Hematopoietic multipotent progenitor cell treated with erythropoietin and hydrocortisone succinate and interleukin-3 and kit ligand, for 15 days (in vitro differentiated cells): ENCODE results near the gene DIPK2A.

Source experiments
- DNase-seq: peaks from one replicate; pipeline ENCODE4 v3.0.0-alpha.2; 2015; ENCODE audit warnings: low spot score

DIPK2A gene, protein sequence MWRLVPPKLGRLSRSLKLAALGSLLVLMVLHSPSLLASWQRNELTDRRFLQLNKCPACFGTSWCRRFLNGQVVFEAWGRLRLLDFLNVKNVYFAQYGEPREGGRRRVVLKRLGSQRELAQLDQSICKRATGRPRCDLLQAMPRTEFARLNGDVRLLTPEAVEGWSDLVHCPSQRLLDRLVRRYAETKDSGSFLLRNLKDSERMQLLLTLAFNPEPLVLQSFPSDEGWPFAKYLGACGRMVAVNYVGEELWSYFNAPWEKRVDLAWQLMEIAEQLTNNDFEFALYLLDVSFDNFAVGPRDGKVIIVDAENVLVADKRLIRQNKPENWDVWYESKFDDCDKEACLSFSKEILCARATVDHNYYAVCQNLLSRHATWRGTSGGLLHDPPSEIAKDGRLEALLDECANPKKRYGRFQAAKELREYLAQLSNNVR

DNA sequence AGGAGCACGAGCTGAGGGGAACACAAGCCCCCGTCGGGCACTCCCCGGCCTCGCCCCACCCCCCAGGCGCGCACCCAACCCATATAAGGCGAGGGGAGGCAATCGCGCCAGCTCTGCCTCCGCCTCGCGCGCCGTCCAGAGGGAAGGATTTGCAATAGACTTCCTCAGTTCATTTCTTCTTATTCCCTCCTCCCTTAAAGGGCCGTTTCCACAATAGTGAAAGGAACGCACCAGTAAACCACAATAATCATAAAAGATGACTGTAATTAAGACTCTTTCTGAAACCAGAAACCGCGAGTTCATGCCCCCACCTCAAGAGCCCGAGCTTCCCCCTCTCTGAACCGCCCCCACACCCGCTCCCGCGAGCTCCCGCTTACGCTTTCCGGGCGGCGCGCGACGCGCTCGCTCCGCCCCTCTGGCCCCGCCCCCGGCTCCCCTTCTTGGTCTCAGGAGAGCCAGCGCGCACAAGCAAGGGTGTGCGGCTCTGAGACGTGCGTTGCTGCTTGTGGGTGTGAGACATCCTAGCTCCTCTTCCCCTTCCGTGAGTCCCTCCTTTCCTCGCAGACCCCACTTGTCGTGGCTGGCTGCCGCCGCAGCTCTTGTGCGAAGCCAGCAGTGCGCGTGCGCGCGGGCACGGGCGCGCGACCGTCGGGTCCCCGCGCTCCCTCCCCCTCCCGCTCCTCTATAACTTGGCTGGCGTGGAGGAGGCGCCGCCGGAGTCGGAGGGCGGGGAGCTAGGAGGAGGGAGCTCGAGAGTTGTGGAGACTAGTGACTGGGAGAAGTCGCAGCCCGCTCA lies at the start of gene DIPK2A:
TSS of gene DIPK2A (plus strand) at position 465 of the 796 bp plus-strand sequence. CDS start 510 bp downstream, outside the sequence.
- peak; percentile 94 for DNase-seq

DNA sequence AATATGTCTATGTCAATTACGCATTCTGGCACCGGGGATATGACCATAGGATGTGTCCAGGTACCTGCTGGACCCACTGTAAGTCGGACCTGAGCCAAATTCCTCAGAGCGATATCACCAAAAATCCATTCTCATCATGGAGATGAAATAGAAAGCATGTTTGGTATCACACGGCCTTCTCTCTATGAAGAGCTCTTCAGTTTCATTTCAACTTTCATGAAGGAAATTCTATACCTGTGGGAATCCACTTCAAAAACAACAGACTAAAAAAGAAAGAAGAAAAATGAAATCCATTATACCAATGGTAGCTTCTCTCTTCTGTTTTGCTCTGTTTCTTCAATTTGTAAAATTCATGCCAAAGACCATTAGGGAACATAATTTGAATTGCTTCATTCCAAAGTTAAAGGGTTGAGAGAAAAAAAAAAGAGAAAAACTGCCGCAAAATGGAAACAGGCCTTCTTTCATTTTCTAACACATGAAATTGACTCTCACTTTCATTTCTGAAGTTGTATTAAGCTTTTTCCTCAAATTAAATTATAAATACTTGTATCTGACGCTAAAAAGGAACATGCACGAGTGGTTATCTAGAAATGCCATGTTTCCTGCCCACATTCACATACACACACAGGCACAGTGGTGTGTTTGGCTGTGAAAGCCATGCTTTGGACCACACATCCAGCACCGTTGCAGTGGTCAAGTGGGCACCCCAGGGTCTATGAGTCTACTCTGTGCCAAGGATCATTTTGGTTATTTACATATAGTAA lies 46.9 kb upstream of the DIPK2A start:
- DNase-seq = no peak

DNA sequence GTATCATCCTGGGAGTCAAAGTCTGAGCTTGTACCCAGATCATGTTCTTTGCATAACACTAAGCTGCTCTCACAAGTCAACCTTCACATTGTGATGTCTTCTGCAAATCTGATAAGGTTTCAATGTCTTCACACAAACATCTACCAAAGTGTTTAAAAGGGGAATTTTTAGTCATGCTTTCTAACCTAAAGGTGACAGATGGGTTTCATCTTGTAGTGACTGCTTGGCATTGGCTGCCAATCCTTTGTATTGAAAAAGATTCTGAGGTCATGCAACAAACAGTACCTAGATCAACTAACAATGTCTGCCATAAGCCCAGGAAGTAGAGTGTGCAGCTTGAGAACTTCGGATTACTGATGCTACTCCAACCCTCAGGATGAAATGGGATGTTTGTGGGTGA lies 43.6 kb upstream of the DIPK2A start:
- no peak for DNase-seq

DNA sequence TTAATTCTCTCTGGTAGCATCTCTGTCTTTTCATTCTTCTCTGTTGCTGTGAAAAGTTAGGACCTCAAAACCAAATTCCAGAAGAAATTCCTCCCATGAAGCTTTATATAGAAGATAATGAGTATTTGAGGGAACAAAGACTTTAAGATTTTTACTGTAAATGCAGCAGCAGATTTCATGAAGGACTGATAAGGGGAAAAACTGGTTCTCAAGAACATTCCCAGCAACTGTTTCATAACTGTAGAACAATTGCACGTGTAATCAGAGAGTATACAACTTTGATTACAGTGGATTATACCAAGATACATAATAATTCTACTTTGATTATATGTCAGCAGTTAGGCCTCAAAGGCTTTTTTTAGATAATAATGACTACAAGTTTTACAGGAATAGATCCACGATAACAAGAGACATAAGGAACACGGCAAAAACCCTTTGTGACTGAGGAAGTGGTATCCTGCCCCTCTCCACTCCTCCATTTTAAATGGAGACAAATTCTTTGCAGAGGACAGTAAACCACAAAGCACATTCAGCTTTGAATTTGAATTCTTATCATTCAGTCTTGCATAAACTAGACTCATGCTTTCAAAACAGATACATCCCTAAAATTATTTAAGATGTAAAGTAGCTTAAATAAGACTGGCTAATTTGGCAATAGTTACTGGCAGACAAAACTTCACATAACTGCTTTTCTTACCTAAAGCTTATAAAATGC lies 42.9 kb upstream of the DIPK2A start:
- DNase-seq = no peak

DNA sequence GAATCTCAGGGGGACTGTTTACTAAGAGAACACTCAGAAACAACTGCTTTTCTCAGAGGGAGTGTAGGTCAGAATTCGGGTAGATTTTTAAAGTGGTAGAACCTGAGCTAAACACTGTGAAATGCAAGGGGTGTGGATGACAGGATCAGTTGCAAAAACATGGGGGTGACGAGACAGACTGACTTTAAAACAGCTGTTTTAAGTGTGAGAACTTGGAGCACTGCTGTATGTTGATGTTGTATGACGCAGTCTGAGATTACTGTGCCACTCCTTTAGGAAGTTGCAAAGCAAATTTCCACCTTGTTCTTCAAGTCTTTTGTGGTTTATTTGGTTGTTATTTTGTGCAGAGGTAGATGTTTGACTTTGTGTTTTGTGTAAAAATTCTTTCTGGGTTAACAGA lies 36.8 kb upstream of the DIPK2A start:
- no peak for DNase-seq

DNA sequence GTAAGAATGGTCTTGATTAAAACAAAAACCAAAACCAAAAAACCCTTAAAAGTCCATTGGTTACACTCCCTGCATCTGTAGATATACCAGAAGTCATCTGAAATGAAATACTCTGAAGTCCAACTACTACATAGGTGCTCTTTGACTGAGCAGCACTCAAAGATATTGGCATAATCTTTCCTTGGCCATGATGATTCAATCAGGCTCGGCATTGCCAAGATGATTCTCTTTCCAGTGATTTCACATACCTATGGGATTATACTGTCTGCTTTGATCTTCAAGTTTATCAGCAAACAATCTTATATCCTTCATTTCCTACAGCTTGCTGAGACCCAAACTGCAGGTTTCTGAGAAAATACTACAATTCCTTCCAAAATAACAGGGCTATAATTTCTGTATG lies 35.9 kb upstream of the DIPK2A start:
- DNase-seq = no peak

DNA sequence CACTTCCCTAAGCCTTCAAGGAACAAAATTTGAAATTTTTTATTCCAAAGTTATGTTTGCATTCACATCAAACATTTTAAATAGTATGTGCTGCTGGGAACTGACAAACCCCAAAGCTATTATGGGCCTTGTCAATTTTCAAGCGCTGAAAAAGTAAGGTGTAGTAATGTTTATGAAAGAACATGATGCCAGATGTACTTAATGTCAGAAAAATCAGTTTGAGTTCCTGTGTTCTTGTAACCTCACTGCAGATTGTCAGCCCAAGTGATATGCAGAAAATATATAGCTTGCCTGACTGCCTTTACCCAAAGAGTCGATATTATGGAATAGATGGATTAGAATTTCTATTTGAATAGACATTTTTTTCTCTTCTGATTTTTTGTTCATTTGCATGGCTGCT lies 20.8 kb upstream of the DIPK2A start:
- no peak for DNase-seq

DNA sequence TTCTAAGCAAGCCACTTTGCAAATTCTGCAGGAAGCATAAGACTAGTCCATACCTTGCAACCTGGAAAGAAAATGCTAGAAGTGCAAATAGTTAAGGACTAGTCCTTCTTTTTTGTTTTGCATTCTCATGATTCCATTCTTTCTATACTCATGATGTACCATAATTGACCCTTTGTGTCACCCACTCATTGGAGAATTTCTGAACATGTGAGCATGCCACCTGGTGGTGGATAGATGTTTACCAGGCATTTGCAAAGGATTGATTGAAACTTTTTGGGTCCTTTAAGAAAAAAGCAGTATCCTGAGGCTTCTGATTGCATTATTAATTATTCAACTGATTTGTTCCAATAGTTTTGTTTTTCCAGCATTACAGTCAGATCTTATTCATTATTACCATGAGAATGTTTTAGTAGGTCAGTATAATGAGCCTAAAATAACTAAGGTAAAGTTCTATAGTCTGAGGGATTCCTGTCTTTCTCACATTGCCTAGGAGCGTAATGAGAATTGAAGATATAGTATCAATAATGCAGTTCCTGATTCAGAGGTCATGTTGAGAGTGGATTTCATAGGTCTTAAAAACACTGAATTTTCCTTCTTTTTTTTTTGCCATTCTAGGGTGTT lies 20.2 kb upstream of the DIPK2A start:
- DNase-seq = peak; percentile 39

DNA sequence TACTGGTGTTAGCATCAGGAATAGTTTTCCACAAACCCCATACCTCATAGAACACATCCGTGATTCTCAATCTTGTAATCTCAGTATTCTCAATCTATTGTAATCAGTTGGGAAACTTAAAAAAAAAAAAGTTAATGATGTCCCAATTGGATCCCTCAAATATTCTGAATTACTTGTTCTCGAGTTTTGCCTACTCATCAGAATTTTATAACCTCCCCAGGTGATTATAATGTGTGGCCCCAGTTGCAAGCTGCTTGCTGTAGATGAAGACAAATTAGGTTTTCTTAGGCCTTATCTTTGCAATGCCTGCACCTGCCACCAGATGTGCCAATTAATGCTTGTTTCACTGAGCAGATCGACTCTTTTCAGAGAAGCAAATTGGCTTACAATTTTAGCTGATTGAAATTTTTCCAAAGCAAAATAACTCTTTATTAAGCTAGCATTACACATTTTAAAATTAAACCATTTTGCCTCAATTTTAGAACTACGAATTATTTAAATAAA lies 19.0 kb upstream of the DIPK2A start:
- no peak for DNase-seq

DNA sequence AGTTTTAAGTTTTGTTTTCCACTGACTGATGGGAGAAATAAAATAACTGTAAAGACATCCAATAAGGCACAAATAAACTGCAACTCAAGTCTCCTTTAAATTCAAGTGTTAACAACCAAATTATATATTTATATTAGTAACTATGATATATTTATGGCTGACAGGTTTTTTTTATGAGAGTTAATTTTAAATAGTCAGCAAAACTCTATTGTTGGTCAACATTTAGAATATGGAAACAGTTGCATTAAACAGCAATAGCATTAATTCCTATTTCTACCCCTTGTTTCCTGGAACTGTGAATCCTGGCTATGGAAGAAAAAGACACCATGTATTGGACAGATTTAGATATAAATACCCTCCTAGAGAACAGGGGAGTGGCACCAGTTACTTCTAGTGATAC lies 16.5 kb upstream of the DIPK2A start:
- no peak for DNase-seq

DNA sequence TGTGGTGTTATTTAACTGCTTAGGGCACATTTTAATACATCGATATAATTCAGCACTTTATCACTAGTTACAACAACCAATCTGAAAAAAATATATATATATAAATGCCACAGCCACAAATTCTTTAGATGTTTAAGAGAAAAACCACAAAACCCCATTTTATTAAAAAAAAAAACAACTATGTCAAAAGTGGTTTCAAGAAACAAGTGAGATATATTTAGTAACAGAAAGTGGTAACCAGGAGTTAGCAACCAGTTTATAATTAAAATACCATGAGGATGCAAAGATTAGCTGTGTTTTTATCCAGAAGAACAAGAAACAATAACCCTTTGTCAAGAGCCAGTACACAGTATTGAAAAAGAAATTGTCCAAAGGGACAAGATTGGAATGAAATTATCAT lies 14.8 kb upstream of the DIPK2A start:
- no peak for DNase-seq

DNA sequence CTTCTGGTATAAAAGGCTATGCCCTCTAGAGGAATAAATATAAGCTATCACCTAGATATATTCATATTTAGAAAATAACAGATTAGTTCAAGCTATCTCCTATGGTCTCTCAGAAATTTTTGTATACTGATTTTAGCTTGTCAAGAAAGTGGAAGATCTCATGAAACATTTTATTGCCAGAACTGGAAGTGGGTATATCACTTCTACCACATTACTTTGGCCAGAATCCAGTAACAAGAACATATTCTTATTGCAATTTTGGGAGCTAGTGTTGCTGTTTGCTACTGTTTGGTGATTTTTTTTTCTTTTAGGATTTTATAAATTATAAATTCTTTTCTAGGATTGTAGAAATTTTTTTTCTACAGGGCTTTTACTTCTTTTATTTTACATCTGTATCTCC lies 14.2 kb upstream of the DIPK2A start:
- DNase-seq = no peak

DNA sequence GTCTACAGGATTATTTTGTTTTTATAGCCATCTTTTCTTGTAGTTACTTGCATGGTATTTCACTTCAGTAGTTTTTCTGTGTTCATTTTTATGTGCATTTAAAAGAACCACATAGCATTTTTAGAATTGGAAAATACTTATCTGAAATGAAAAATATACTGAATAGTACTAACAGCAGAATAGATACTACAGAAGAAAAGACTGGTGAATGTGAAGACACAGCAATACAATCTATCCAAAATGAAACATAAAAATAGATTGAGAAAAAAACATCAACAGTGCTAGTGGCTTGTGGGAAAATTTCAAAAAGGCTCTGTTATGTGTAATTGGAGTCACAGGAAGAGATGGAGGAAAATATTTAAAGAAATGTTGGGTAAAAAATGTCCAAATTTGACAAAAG lies 12.7 kb upstream of the DIPK2A start:
- no peak for DNase-seq

DNA sequence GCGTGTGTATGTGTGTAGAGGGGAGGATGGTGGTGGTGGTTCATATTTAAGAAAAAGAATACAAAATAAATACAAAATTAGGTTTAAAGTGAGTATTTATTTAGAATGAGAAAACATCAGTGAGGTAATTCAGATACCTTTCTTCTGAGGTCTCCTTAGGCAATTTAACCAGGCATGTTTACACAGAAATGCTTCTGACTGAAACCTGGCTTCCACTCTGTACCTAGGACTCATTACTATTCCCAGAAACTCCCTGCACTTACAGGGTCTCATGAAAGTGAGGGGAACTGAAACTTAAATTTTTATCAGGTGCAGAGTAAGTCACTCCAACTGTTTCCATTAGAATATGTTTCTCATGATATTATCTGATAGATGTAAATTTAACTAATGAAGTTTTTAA lies 10.3 kb upstream of the DIPK2A start:
- DNase-seq = no peak

DNA sequence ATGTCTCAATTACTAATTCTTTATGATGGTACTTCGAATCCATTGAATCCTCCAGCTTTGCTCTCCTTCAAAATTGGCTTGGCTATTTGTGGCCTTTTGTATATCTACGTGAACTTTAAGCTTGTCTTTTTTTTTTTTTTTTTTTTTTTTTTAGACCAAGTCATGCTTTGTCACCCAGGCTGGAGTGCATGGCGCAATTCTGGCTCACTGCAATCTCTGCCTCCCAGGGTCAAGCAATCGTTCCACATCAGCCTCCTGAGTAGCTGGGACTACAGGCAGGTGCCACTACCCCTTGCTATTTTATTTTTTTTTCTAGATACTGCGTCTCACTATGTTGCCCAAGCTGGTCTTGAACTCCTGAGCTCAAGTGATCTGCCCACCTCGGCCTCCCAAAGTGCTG lies 7.7 kb upstream of the DIPK2A start:
- no peak for DNase-seq

DNA sequence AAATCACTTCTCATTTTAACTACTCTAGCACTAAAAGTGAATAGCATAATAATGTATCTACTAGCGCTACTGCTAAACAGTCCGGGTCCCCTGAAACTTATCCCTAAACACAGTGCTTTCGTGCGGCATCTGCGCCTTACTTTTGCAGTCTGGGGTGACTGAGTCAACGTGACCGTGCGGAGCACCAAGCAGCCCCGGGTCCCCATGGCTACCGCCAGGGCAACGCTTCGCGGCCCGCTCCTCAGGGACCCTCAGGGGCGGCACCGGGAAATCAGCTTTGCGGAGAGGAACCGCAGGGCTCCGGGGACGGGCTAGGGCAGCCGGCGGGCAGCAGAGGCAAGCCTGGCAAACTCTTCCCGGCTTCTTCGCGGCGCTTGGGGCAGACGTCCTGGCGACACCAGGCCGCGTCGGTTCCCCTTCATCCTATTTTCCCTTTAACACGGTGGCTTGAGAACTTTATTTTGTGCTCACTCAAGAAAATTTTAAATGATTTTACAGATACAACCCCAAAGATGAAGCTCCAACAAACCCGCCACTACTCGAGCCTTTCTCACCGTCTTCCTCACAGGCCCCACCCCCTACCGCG lies 757 bp upstream of the DIPK2A start:
- DNase-seq = peak; percentile 43

DNA sequence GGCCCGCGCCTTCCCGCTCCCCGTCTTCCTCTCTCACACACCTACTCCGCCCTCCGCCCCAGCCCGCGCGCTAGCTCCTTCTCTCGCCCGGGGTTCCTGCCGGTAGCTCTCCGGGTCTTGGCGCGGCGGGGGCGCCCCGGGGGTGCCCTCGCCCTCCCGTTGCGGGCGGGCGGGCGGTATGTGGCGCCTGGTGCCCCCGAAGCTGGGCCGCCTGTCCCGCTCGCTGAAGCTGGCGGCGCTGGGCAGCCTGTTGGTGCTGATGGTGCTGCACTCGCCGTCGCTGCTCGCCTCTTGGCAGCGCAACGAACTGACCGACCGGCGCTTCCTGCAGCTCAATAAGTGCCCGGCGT lies 507 bp downstream of the DIPK2A start:
- DNase-seq = no peak

DNA sequence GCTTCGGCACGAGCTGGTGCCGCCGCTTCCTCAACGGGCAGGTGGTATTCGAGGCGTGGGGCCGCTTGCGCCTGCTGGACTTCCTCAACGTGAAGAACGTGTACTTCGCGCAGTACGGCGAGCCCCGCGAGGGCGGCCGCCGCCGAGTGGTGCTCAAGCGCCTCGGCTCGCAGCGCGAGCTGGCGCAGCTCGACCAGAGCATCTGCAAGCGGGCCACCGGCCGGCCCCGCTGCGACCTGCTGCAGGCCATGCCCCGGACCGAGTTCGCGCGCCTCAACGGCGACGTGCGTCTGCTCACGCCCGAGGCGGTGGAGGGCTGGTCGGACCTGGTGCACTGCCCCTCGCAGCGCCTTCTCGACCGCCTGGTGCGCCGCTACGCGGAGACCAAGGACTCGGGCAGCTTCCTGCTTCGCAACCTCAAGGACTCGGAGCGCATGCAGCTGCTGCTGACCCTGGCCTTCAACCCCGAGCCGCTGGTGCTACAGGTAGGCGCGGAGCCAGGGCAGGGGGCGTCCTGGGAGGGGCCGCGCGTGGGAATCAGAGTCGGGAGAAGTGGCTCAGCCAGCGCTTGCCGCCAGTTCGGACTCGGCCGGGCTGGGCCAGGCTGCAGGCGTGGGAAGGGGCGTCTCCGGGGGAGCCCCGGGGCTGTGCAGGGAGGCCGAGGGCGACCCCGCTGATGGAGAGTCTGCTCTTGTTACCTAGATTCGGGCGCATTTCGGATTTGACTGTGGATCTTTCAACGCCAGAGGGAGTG lies 1.1 kb downstream of the DIPK2A start:
- peak; percentile 48 for DNase-seq

DNA sequence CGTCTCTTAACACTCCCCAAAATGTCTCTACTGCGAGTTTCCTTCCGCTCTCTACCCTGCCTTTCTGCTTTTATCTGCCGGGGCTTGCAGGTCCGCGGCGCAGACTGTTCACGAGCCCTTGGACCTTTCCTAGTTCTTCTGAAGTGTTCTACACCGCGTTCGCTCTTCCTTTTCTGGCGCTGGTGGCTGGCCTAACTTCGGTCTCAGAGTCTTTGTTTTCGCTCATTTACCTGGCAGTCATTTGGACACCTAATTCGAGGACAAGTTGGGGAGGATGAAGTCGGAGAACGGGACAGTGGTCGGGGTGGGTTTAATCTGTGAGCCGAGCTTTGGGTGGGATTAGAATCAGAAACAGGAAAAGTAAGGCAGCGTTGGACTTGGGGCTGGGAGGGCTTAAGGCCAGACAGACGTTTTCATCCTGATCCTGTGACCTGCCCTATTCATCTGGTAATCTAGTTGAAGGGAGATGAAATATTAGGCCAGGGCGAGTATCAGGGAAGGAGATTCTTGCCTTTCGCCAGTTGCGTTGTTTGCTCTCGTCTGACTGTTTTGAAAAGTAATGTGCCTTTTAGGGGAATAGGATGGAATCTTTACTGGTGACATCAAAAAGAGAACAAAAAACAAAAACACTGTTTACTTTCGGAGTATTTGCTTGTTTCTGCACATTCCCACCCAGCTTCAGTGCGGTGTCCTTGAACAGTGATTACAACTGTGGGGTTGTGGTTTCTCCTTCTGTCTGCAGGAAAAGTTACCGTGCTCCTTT lies 1.8 kb downstream of the DIPK2A start:
- peak; percentile 88 for DNase-seq
